Measurements from ENCODE around the gene BRAF. TPM values are rescaled to one million over a fixed set of nuclear protein-coding genes. Genes with fewer than 3 reads are reported as not detected.

BRAF gene
- total RNA-seq, 1 donor from 2014 or later, result 44.6 TPM

GRCh38 chr7:140923358-140924006, 1.2 kb downstream of the BRAF start:
- no peak overlapping the region for H3K27ac Mint-ChIP-seq
- no peak for TF ChIP-seq CTCF (IDR thresholded peaks at IDR 0.05; ENCODE audit: unreplicated experiment)
- H3K27me3 Mint-ChIP-seq (ENCODE audit: low read depth), result peaks cover 5% of the 10 kb centered on the region
- H3K4me3 Mint-ChIP-seq, result no peak overlapping the region
- DNase-seq (ENCODE audit: low spot score in 2 of 2, unreplicated experiment in 2 of 2), result no peak
- H3K9me3 Mint-ChIP-seq, result peaks cover 5% of the 10 kb centered on the region
- no peaks in the 10 kb centered on the region for H3K36me3 Mint-ChIP-seq
- H3K4me1 Mint-ChIP-seq, result peaks cover 2% of the 10 kb centered on the region

GRCh38 chr7:140922741-140923345, 1.9 kb downstream of the BRAF start:
- H3K9me3 Mint-ChIP-seq, result peaks cover 6% of the 10 kb centered on the region
- H3K4me1 Mint-ChIP-seq, result peaks cover 2% of the 10 kb centered on the region
- no peaks in the 10 kb centered on the region for H3K36me3 Mint-ChIP-seq
- H3K27ac Mint-ChIP-seq, result no peak overlapping the region
- no peak for DNase-seq (ENCODE audit: low spot score in 2 of 2, unreplicated experiment in 2 of 2)
- TF ChIP-seq CTCF (IDR thresholded peaks at IDR 0.05; ENCODE audit: unreplicated experiment), result no peak
- no peak overlapping the region for H3K4me3 Mint-ChIP-seq
- peaks cover 2% of the 10 kb centered on the region for H3K27me3 Mint-ChIP-seq (ENCODE audit: low read depth)

GRCh38 chr7:140920745-140921144, 4.0 kb downstream of the BRAF start:
- Mint-ChIP-seq H3K4me1 (peaks cover 2% of the 10 kb centered on the region), H3K27me3 (ENCODE audit: low read depth) (no peaks in the 10 kb centered on the region), H3K27ac (no peak overlapping the region), H3K36me3 (no peaks in the 10 kb centered on the region), H3K9me3 (peaks cover 7% of the 10 kb centered on the region), H3K4me3 (no peak overlapping the region)
- no peak for DNase-seq (ENCODE audit: low spot score in 2 of 2, unreplicated experiment in 2 of 2)
- no peak for TF ChIP-seq CTCF (IDR thresholded peaks at IDR 0.05; ENCODE audit: unreplicated experiment)

- Mint-ChIP-seq H3K27ac (no peak overlapping the region), H3K9me3 (peaks cover 7% of the 10 kb centered on the region), H3K4me3 (no peak overlapping the region), H3K4me1 (peaks cover 6% of the 10 kb centered on the region), H3K27me3 (ENCODE audit: low read depth) (no peaks in the 10 kb centered on the region), H3K36me3 (no peaks in the 10 kb centered on the region)
- DNase-seq (ENCODE audit: low spot score in 2 of 2, unreplicated experiment in 2 of 2), result no peak
- TF ChIP-seq CTCF (IDR thresholded peaks at IDR 0.05; ENCODE audit: unreplicated experiment), result no peak
Observed at GRCh38 chr7:140918236-140918635, 6.5 kb downstream of the BRAF start.

- Mint-ChIP-seq H3K36me3 (no peaks in the 10 kb centered on the region), H3K4me3 (no peak overlapping the region), H3K9me3 (peaks cover 7% of the 10 kb centered on the region), H3K27ac (no peak overlapping the region), H3K4me1 (peaks cover 9% of the 10 kb centered on the region), H3K27me3 (ENCODE audit: low read depth) (no peaks in the 10 kb centered on the region)
- DNase-seq (ENCODE audit: low spot score in 2 of 2, unreplicated experiment in 2 of 2), result no peak
- TF ChIP-seq CTCF (IDR thresholded peaks at IDR 0.05; ENCODE audit: unreplicated experiment), result no peak
Observed at GRCh38 chr7:140917258-140917657, 7.5 kb downstream of the BRAF start.
